ENCODE results near the gene CDH10.

- TF ChIP-seq CTCF (IDR thresholded peaks at IDR 0.05) (no peak), EZH2 (IDR thresholded peaks at IDR 0.05; ENCODE audit: borderline replicate concordance, insufficient read depth, low read depth, low read length, poor library complexity, severe bottlenecking) (no peak)
Measured at GRCh38 chr5:24646915-24647314, 2.1 kb upstream of the CDH10 start.

Measured in B cell (primary cell).